Measurements from ENCODE around the gene APLNR.

Gene APLNR

GRCh38 chr11:57251037-57251436, 14.0 kb upstream of the APLNR start:
- no peak for DNase-seq

GRCh38 chr11:57249384-57250319, 12.6 kb upstream of the APLNR start:
- DNase-seq: peak; percentile 22

DNA sequence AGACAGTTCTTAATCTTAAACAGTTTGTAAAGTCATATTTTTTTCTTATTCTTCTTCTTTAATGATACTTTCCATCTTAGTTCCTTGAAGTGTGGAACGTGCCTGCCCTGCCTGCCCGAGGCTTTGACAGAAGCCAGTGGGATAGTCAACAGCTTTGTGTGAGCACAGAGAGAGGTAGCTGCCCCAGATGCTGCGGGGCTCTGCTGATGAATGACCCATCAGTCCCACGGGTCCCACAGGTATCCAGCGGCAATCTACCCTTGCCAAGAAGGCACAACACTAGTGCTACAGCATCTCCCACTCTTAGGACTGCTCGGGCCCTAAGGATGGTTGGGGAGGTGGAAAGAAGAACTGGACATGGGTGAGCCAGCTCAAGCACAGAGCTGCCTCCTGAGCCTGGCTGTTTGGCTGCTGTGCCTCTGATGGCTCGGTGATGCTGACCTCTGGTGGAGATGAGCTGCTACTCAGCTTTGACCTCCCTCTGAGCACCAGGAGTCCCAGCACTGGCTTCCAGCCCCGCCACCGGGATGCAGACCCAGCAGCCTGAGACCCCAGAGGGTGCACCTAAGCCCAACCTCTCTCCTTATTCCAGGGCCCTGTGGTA, 11.8 kb upstream of the APLNR start:
- DNase-seq: no peak

- DNase-seq: no peak
These were observed 7.9 kb upstream of the APLNR start for GRCh38 chr11:57244911-57245310.

DNA sequence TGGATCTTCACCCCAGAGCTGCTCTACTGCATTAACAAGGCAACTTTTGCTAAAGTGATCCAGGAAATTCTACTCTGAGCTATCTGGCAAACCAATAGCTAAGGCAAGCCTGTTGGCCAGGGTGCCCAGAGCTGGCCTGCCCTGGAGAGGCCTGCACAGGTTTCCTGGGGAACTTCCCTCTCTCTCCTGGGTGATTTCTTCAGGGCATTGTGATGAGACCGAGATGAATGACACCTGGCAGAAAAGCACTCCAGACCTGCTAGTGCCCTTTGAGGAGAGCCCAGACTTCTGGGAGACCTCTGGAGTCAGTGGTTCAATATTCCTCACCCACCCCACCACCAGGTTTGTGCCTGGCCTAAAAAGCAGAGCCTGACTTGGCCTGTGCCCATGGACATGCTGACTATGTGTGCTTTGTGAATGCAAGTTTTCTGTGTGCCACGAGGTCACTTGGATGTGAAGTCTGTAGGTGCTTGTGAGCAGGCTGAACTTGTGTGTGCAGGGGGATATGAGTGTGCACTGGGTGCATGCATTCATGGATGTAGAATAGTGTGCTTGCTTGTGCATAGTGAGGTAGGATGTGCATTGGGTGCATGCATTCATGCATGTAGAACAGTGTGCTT, 4.4 kb upstream of the APLNR start:
- no peak for DNase-seq

- no peak for DNase-seq
These were observed 3.7 kb upstream of the APLNR start for GRCh38 chr11:57240757-57241156.

- no peak for DNase-seq
These were observed 3.0 kb upstream of the APLNR start for GRCh38 chr11:57240007-57240406.

GRCh38 chr11:57239348-57239747, 2.3 kb upstream of the APLNR start:
- no peak for DNase-seq

DNA sequence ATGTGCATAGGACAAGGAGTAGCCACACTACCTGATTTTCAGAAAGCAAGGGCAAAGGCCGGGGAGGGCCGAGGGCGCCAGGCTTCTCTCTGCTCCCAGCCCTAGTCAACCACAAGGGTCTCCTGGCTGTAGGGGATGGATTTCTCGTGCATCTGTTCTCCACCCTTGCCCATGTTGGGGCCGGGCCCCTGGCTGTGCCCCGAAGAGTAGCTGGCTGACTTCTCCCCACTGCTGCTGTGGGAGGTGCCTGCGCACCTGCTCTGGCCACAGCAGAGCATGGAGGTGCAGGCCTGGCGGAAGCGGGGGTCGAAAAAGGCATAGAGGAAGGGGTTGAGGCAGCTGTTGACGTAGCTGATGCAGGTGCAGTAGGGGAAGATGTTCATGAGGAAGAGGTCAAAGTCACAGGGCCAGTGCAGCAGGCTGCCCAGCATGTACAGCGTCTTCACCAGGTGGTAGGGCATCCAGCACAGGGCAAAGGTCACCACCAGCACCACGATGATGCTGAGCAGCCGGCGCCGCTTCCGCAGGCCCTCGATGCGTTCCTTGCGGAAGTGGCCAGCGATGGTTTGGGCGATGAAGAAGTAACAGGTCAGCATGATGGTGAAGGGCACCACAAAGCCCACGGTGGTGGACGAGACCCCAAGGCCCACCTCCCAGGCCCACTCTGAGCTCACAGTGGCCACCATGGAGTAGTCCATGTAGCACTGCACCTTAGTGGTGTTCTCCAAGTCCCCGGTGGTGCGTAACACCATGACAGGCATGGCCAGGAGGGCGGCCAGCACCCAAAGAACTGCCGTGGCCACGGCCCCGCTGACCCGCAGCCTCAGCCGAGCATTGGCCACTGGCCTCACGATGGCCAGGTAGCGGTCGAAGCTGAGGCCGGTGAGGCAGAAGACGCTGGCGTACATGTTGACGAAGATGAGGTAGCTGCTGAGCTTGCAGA, 1.0 kb downstream of the APLNR start:
- DNase-seq: no peak

DNA sequence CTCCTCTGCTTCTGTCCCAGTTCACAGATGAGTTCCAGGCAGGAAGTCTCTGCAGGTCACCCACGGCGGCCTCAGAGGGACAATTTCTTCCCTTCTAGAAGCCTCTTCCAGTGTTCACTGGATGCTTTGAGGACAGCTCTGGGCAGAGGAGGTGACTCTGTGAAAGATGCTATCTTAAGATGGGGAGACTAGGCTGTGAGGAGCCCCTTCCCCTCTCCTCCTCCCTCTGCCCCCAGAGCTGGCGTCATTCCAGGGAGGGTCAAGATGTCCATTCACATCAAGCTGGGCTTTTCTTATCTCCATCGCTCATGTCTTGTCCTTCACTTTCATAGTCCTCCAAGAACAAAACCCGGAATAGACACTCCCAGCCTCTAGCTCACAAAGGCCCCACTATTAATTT, 3.3 kb downstream of the APLNR start:
- DNase-seq: no peak

- DNase-seq: no peak
These were observed 5.4 kb downstream of the APLNR start for GRCh38 chr11:57231539-57232253.

DNA sequence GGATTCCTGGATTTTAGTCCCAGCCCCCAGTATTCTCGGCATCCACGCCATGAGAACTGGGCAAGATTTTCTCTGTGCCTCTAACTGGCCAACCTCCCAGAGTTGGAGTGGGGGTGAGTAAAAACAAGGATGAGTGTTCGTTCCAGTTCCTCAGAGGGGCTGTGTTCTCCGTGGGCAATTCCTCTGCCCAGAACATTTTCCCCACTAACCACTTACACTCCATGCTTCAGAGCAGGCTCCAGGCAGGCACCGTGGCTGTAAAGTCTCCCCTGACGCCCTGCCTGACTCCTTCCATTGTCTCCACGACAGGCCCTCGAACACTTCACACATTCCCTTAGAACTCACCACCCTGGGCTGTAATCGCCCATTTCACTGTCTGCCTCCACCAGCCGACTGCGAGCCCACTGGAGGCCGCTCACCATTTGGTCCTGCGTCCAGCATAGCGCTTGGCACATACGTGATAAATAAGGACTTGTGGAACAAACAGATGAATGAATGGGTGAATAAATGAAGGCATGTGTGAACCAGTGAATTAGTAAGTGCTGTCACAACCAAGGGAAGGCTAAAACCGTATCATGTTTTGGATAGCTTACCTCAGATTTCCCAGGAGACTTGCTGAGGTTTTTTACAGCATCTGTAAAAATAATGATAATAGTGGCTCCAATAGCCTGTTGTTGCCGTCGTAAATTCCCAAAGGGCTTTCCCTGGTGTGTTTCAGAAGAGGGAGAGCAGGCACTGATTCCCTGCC, 6.1 kb downstream of the APLNR start:
- no peak for DNase-seq

DNA sequence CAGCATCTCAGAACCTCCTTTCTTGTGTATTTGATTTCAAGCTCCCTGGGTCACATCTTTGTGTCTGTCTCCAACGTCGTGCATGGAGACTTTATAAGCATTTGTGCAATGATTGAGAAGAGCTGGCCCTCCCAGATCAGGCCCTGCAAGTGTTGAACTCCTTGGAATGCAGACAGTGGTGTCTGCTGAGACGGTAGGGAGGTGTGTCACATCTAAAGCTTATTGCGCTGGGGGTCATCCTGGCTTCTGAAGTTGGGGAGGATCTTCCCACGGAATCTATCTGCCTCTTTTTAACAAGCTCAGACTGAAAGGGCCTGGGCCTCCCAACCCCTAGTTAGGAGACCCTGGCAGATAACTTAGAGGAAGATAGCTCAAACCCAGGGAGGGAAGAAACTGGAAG, 6.7 kb downstream of the APLNR start:
- DNase-seq: no peak

- no peak for DNase-seq
These were observed 8.4 kb downstream of the APLNR start for GRCh38 chr11:57228600-57228999.

GRCh38 chr11:57224537-57224936, 12.5 kb downstream of the APLNR start:
- no peak for DNase-seq

- DNase-seq: no peak
These were observed 12.9 kb downstream of the APLNR start for GRCh38 chr11:57224128-57224527.

GRCh38 chr11:57223601-57224000, 13.4 kb downstream of the APLNR start:
- DNase-seq: no peak

DNA sequence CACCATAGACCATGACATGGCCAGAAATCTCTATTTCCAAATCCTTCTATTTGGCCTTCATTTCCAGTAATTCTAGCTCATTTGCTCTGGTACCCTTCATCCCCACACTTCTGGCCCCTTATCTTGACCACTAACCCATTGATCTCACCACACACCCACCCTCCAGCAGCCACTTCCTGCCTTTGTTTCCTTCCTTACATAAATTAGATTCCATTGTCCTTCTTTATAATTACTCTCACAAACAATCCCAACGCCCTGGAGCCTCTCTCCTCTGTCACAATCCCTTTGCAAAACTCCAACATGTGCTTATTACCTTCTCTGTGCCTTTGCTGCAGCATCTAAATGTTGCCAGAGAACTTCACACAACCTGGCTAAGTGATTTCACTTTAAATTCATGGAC, 14.8 kb downstream of the APLNR start:
- DNase-seq: no peak

GRCh38 chr11:57219021-57219627, 17.9 kb downstream of the APLNR start:
- no peak for DNase-seq

- no peak for DNase-seq
These were observed 20.0 kb downstream of the APLNR start for GRCh38 chr11:57217053-57217452.

GRCh38 chr11:57216463-57216862, 20.6 kb downstream of the APLNR start:
- no peak for DNase-seq
